Dermis blood vessel endothelial cell (primary cell): ENCODE data around the gene ATP8A2. TPM values are rescaled to one million over a fixed set of nuclear protein-coding genes. Genes with fewer than 3 reads are reported as not detected.

Experiments used
- DNase-seq: peaks from one replicate; pipeline ENCODE4 v3.0.0; 2010
- total RNA-seq: library from RNA; depleted of rRNA; stranded (reverse); fragments of >200 nt; gene quantifications from 2 replicates; pipeline ENCODE4 v1.2.3, GENCODE V29; 2014

Gene ATP8A2
- total RNA-seq, 1 donor from 2014 or later: 0.17 TPM

DNA sequence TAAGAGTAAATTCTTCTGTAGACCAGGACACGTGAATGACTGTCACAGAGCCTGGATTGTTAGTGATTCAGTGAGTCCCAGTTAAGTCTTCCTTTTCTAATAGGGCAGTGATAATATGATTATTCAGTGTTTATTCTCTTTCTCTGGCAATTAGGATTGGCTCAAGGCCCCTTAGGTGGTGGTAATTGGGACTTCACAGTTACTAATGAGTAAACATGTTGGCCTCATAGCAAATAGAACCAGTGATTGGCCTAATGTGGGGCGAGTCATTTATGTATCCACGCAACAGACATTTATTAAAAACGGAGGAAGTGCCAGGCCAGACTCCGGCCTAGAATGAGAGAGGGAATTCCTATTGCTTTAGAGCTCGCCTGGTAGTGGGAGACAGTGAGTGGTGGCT is 607.6 kb downstream of the ATP8A2 start:
- DNase-seq: no peak

DNA sequence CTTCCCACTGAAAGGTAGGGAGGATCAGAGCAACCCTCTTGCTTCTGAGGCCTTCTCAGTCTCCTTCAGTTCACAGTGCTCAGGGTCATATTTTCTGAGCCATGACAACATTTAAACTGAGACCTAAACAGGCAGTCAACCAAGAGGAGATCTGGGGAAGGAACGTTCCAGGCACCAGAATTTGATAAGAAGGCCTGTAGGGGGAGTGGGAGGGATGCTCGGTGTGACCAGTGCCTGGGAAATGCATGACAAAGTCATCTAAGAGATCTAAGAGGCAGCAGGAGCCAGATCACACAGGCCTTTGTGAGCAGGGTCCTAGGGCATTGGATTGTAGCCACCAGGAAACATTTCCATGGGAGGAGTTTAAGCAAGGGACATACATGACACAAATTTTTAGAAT is 608.5 kb downstream of the ATP8A2 start:
- peak; percentile 59 for DNase-seq

DNA sequence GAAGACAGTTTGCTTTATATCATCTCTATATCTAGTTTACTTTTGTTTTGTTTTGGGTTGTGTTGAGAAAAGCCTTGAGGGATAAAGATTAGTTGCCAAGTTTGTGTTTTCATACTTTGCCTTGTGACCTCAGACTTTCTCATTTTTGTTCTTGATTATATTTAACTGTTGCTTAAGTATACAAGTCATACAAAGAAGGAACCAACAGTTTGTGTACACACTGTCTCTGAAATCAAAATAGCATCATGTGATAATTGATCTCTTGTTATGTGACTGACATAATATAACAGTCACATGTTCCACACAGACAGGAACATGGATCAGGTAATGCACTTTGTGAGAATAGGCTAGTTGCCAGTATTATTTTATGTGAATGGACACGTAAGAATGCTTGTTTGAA is 609.3 kb downstream of the ATP8A2 start:
- DNase-seq: no peak

DNA sequence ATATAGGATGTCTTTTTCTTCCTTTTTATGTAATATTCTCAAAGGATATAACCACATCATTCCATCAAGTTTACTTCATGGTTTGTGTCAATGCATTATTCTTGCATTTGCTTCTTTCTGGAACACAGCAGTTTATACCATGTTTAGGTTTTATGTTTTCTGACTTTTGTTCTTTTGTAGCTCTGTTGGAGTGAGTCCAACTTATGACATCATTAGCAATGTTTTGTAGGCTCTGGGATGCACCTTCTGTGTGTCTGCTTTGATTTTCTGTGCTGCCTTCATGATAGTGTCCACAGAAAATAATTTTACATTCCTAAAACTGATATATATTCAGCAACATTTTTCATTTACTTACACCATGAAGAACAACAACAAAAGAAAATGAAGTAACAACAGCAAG is 611.1 kb downstream of the ATP8A2 start:
- DNase-seq: peak; percentile 17

DNA sequence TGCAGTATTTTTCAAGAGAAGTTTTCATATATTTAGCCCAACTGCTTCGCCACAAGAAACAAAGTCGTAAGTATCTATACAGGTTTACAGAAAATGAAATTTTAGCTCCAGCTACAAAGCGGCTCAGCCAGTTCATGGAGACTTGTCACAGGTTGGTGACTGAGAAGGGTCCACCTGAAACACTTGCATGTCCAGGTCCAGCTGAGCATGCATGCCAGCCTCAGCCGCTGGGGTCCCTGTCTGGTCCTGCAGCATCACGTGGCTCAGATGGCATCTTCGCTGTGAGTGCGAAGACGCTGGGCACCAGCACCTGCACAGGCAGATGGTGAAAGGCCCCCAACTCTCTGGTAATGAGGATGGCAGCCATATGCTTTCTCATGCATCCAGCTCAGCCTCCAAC is 616.2 kb downstream of the ATP8A2 start:
- no peak for DNase-seq

DNA sequence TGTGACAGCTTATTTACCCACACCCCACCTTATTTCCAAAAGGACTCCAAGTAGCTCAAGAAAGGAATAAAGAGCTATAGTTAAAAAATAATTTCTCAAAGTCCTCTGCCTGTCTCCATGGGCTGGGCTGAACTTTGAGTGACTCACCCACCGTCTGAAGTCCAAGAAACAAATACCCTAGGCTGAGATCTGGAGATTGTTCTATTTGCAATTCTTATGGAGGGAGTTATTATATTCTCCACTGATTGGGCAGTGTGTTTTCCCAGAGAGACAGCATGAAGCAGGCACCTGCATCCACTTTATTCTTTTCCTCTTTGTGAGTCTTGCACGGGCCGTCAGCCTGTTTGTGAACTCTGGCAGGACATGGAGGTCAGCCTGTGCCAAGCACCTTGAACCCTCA is 616.9 kb downstream of the ATP8A2 start:
- no peak for DNase-seq

DNA sequence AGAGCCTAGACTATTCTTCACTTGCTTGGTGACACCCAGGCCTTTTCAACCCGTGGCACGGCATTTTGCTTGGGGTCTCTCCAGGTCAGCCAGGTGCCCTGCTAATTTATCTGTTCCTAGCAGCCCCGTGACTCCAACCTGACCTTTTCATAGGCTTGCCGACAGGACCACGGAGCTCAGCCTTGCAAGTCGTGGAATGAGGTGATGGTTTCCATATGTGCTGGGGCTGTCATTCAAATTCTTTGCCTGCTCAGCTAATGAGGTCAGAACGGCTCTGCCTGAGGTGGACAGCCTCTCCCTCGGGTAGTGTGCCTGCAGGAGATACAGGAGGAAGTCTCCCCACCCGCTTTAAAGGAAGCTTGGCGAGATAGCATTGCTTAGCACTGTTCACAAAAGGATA is 619.0 kb downstream of the ATP8A2 start:
- no peak for DNase-seq

DNA sequence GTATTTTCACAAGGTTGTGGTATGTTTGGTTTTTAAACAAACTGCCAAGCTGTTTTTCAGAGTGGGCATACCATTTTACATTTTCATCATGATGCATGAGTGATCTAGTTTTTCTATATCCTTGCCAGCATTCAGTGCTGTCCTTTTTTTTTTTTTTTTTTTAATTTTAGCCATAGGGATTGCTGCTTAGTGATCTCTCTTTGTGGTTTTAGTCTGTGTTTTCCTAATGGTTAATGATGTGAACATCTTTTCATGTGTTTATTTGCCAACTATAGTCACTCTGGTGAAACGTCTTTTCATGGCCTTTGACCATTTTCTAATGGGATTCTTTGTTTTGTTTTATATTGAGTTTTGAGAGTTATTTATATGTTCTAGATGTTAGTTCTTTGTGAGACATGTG is 620.3 kb downstream of the ATP8A2 start:
- no peak for DNase-seq

DNA sequence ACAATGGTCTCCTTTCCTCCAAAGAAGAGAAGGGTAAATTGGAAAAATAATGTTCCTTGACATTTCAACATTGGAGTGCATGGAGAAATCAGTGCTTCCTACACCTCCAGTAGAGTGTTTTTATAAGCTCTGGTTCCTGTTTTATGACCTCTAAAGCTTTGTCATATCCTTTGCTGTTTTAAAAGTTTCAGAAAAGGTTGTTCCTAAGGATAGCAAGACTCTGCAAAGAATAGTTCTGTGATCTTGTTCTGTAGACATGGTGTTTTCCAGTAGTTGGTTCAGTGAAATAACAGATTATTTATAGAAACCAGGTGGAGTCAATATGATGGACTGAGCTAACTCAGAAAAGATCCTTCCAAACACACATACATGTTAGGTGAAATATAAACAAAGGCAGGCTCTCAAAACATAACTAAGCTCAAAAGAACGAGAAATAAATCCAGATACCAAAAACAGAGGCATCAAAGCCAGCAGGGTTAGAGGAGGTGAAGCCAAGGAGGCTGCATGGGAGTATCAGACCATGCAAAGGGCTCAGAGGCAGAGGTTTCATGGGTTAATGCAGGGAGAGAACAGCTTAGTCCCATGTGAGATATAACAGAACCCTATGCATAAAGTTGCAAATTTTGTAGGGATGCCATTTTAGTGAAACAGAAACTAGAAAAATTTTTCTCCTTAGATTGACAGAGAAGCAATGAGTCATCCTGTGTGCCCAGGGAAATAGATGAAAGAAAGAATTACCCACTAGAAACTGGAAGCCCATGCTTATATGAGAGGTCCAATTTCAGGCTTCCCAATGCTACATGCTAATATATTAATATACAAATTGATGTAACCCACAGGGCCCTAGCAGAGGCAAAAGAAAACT is 635.7 kb downstream of the ATP8A2 start:
- DNase-seq: peak; percentile 38

DNA sequence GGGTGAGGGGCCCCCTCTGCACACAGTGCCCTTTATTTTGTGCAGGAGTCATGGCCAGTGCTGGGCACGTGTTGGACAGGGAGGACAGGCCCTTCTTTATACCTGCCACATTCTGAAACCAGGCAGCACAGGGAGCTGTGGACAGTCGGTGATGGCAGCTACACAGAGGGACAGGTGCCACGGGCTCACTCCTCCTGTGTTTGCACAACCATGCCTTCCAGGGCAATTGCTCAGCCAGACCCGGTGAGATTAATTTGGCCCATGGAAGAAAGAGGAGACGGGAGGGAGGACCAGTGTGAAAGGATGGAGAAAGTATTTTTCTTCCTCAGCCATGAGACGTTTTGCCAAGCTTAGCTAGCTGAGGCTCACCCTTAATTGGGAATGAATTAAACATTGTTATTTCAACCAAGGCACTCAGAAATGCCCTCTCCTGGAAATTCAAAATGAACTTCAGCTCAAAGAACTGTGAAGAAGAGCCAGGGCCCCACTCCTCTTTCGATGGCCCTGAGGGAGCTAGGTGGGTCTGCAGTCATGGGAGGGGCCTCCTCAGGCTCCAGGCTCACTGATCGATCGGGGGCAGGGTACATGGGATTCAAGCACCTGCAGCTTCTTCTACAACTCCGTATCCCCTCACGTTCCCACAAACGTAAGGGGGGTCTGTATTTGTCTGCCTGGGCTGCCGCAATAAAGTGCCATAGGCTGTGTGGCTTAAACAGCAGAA is 638.9 kb downstream of the ATP8A2 start:
- no peak for DNase-seq

DNA sequence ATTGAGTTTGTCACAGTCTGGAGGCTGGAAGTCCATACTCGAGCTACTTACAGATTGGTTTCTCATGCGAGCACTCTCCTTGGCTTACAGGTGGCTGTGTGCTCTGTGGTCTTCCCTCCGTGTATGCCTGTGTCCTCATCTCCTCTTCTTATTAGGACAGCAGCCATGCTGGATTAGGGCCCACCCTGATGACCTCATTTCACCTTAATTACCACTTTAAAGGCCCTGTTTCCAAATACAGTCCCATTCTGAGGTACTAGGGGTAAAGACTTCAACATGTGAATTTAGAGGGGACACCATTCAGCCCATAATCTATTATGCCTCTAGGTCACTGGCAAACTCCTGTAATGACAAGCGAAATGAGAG is 639.4 kb downstream of the ATP8A2 start:
- DNase-seq: no peak

DNA sequence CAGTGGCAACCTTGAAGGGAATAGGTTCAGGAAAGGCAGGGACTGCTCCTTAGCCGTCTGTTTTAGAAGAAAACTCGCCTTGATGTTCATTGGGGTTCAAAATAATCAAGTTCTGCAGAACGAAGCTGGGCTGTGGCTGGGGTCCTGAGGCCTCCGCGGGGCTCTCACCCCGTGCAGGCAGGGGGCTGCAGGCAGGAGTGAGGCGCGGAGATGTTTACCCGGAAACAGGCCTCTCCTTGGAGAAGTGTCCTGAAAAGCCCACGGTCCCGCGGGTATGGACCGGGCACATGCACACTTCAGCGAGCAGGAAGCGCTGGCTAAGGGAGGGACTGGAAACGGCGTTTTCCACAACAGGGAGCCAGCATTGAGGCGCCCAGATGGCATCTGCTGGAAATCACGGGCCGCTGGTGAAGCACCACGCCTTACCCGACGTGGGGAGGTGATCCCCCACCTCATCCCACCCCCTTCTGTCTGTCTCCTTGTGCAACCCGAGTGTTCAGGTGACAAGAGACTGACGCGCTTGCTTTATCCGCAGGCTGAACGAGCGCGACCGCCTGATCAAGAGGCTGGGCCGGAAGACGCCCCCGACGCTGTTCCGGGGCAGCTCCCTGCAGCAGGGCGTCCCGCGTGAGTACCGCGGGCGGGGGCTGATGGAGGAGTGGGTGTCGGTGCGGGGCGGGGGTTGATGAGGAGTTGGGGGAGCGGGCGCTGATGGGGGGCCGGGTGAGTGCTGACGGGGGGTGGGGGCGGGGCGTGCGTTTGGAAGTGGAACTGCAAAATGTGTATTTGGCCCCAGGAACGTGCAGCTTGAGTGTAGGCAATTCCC is 640.4 kb downstream of the ATP8A2 start:
- DNase-seq: peak; percentile 30

DNA sequence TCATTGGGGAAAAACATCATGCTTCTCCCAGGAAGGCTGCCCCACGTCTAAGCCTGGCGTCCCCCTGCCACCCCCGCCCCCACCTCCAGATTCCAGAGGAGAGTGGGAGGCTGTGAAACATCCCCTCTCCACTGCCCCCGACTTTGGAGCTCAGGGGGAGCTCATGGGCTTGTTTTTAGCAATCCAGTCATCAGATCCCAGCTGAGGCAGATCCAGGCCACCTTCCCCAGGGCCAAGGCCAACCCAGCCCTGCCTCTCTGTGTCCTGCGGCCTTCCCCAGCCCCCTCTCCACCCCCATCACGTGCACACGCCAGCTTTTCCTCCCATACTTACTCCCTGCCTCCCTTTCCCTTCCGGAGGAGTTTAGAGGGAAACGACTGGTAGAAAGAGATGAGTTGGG is 641.2 kb downstream of the ATP8A2 start:
- DNase-seq: no peak

DNA sequence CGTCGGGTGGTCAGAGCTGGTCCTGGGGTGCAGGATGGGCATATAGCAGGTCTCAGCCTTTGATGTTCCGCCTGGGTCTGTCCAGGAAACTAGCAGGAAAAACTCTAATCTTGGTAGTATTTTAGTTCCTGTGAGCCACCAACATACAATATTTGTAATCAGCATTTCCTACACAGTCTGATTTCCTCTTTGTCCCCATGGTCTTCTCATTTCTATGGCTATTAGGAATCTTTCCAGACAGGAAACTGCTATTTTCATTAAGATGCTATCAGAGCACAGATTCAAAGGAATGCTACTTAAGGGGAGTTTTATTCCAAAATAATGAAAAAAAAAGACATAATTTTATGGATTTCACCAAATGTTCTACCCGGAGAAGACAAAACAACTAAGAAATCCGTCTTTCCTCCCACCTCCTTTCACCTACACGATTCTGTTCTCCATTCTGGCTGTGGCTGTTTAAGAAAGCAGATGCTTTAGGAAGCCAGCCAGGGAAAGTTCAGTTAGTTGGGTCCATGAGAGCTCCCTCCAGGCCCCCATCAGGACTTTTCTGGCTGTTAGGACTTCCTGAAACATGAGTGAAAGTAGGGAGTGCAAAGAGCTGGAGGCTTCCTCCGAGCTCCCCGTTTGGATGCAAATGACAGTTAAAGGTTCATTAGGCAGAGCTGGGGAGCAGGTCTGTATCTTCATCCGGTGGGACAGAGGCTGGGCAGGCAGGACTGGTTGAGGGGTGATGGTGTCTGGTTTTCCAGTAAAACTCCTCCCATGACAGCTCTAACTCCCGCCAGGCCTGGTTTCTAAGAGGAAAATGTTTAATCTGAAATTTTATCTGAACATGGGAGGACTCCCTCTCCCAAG is 643.7 kb downstream of the ATP8A2 start:
- DNase-seq: peak; percentile 53

DNA sequence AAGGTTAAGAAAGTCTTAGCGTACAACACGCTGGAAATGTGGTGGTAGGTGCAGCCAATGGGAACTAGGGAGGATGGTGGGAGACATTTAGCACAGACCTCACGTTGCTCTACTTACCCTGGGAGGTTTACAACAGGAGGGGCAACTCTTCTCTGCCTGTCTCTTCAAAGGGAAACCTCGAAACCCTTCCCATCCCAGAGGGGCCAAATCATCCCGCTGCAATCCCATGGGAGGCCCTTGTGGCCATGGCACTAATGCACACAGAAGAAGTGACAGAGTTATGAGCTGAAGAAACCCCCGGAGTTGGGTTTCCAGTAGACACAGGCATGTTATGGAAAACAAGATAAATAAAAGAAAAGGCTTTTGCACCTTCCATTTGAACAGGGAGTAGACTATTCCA is 644.4 kb downstream of the ATP8A2 start:
- no peak for DNase-seq

DNA sequence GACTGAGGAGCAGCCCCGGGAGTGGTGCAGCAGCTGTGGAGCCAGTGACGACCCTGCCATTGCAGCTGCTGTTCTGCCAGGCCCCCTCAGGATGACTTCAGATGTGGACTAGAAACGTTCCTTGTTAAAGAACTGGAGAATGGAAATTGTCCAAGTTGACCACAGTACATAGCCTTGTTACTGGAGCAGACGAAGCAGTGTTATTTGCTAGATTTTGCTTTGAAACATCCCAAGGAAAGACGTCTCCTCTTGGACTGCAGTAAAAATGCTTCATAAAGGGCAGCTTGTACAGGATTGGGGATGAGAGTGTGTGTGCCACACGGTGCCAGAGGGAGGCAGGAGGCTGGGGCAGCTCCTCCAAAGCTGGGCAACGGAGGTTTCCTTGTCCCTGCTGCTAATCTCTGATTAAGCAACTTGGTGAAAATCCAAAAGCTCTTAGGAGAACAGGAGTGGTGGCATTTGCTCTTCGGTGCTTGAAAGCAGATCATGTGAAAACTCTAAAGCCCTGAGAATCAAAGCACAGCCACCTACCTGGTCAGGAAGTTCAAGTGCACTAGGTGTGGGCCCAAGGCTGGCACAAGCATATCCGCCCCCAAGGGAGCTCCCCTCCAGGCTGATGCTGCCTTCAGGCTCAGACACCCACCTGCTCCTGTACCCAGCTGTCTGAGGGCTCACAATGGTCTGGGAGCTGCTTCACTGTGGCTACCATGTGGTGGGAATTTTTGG is 645.6 kb downstream of the ATP8A2 start:
- no peak for DNase-seq

DNA sequence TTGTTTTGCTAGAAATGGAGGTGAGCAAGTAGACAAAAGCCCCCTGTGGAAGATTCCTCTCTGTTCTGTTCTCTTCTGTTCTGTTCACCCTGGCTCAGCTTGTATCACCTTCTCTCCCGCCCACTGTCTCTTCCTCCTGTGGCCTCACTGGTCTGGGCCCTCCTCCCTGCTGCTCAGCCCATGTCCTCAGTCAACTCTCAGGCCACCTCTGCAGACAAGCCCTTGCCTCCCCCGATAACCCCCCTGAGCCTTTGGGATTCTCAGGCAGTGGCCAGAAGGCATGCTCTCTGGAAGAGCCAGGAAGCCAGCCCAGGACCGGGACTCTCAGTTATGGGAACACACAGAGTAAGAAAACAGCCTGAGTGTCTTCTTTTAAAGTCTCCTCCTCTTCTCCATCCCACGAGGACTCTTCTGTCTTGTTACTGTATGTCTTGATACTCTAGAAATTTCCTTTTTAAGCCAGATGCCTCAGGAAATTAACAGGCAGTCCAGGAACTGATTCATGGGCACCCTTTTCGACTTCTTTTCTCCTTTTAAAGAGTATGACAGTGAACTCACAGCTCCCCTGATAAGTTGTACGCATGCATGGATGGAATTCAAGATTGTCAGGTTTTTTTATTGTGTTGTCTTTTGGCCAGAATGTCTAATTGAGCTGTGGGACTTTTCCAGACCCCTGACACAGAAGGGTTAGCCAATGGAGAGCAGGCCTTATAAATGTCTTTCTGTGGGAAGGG is 646.3 kb downstream of the ATP8A2 start:
- DNase-seq: peak; percentile 55

DNA sequence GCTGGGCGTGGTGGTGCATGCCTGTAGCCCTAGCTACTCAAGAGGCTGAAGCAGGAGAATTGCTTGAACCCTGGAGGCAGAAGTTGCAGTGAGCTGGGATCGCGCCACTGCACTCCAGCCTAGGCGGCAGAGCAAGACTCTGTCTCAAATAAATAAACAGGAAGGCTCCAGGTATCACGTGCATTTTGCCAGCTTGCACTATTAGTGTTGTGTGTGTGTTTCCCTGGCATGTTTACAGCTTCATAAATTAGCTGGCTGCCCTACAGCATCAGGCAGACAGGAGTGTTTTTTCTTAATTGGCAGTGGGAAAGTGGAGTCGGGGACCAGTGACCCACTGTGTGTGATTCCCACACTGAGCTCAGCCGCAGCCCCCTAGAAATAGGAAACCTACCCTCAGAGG is 647.5 kb downstream of the ATP8A2 start:
- peak; percentile 4 for DNase-seq

DNA sequence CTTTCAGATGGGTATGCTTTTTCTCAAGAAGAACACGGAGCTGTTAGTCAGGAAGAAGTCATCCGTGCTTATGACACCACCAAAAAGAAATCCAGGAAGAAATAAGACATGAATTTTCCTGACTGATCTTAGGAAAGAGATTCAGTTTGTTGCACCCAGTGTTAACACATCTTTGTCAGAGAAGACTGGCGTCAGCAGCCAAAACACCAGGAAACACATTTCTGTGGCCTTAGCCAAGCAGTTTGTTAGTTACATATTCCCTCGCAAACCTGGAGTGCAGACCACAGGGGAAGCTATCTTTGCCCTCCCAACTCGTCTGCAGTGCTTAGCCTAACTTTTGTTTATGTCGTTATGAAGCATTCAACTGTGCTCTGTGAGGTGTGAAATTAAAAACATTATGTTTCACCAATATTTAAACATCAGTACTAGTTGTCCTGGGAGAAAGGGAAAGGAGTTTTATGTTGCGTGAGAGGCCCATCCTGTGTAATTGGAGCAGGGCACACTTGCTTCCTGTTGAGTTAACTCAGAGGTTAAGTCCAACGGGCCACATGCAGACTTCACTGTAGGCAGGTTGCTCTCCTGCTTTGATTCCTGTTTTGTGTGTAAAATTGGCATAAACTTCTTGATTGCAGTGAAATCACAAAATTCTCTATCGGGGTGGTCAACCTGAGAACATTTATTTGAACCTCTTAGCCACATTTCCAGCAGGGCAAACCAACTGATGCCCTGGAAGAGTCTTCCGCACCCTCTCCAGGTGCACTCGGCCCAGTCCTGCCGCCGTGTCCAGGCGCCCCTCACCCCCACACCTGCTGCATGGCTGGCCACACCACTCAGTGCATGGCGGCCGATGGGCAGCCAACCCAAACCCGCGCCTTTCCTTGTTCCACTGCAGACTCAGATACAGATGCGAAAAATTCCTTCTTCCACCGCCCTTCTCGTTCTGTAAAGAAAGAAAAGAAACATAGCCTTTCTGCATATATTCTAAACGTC is 648.4 kb downstream of the ATP8A2 start:
- DNase-seq: peak; percentile 78

DNA sequence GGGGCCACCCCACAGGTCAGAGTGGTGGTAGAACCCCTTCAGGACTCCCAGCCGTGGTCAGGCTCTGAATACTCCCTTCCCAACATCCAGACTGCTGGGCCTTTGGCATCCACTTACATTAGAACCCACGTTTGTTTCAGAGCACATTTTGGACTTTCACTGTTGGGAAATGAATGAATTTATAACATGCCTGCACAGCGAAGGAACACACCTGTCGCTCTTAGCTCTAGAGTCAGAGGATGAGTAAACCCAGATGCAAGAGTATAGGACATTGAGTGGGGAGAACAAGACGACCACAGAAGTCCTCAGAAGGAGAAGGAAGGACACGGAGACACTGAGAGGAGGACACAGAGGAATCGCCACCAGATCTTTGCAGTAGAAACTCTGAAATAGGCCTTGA is 649.1 kb downstream of the ATP8A2 start:
- no peak for DNase-seq
